Neutrophil (primary cell): Measurements from ENCODE around the gene SLC47A2.

Experiments used
- H3K27ac ChIP-seq: fragments of 200-600 bp; sonication (generic); 2 replicates; pipeline ENCODE4 v1.5.1; 2016; ENCODE audit warnings: mild to moderate bottlenecking, moderate library complexity
- H3K27me3 ChIP-seq: fragments of 200-600 bp; sonication (generic); 2 replicates; pipeline ENCODE4 v1.6.0; 2016; ENCODE audit warnings: mild to moderate bottlenecking
- H3K36me3 ChIP-seq: fragments of 200-600 bp; sonication (generic); 2 replicates; pipeline ENCODE4 v1.5.1; 2017
- H3K4me1 ChIP-seq, 2 experiments: fragments of 200-600 bp in 1 of 2; sonication (generic) in 1 of 2; 1 replicate in 1 of 2; 2 replicates in 1 of 2; pipeline versions ENCODE4 v1.5.1 to v1.6.1; 2013 to 2016; ENCODE audit warnings: low read depth in 1 of 2, low read length in 1 of 2, mild to moderate bottlenecking in 1 of 2, moderate library complexity in 1 of 2; ENCODE audit not compliant: control insufficient read depth in 1 of 2, insufficient read depth in 1 of 2
- H3K4me3 ChIP-seq, 2 experiments: fragments of 200-600 bp in 1 of 2; sonication (generic) in 1 of 2; 1 replicate in 1 of 2; 2 replicates in 1 of 2; pipeline ENCODE4 v1.5.1; 2013 to 2016; ENCODE audit warnings: low read depth in 1 of 2, low read length in 1 of 2, mild to moderate bottlenecking in 1 of 2, moderate library complexity in 1 of 2
- H3K9me3 ChIP-seq: fragments of 200-600 bp; sonication (generic); 2 replicates; pipeline ENCODE4 v1.5.1; 2016
- CTCF ChIP-seq: fragments of 200-600 bp; sonication (generic); IDR thresholded peaks from 2 replicates; pipeline ENCODE4 v1.5.1; 2016; ENCODE audit warnings: antibody characterized with exemption

Gene SLC47A2

GRCh38 chr17:19659366-19660177 is 56.8 kb downstream of the SLC47A2 start:
- Histone ChIP-seq H3K4me3 (no peak overlapping the region), H3K27ac (no peak overlapping the region), H3K9me3 (no peaks in the 10 kb centered on the region), H3K27me3 (no peaks in the 10 kb centered on the region), H3K4me1 (no peaks in the 10 kb centered on the region), H3K36me3 (peaks cover 82% of the 10 kb centered on the region)
- TF ChIP-seq CTCF, result no peak

GRCh38 chr17:19656851-19657581 is 59.4 kb downstream of the SLC47A2 start:
- no peak overlapping the region for H3K4me3 ChIP-seq
- no peaks in the 10 kb centered on the region for H3K27me3 ChIP-seq
- H3K4me1 ChIP-seq, result no peaks in the 10 kb centered on the region
- H3K27ac ChIP-seq, result no peak overlapping the region
- TF ChIP-seq CTCF, result no peak
- H3K36me3 ChIP-seq, result peaks cover 69% of the 10 kb centered on the region
- no peaks in the 10 kb centered on the region for H3K9me3 ChIP-seq

- Histone ChIP-seq H3K4me3 (no peak overlapping the region), H3K36me3 (peaks cover 64% of the 10 kb centered on the region), H3K4me1 (peaks cover 0 to 2% of the 10 kb centered on the region in 2 experiments), H3K27ac (no peak overlapping the region), H3K9me3 (no peaks in the 10 kb centered on the region), H3K27me3 (no peaks in the 10 kb centered on the region)
- no peak for TF ChIP-seq CTCF
These were observed 60.0 kb downstream of the SLC47A2 start for GRCh38 chr17:19656336-19656735.

- Histone ChIP-seq H3K4me1 (peaks cover 0 to 7% of the 10 kb centered on the region in 2 experiments), H3K27me3 (no peaks in the 10 kb centered on the region), H3K9me3 (no peaks in the 10 kb centered on the region), H3K36me3 (peaks cover 51% of the 10 kb centered on the region), H3K4me3 (no peak overlapping the region), H3K27ac (no peak overlapping the region)
- no peak for TF ChIP-seq CTCF
These were observed 61.5 kb downstream of the SLC47A2 start for GRCh38 chr17:19654896-19655295.

- Histone ChIP-seq H3K4me3 (no peak overlapping the region), H3K36me3 (peaks cover 50% of the 10 kb centered on the region)
These were observed 62.0 kb downstream of the SLC47A2 start for GRCh38 chr17:19654342-19654886.

More at GRCh38 chr17:19654342-19654886, 62.0 kb downstream of the SLC47A2 start:
- Histone ChIP-seq H3K4me1 (peaks cover 3 to 7% of the 10 kb centered on the region in 2 experiments), H3K27ac (no peak overlapping the region), H3K9me3 (no peaks in the 10 kb centered on the region), H3K27me3 (no peaks in the 10 kb centered on the region)
- no peak for TF ChIP-seq CTCF
